A549 (cell line): ENCODE results near the gene SLC39A11. TPM values are rescaled to one million over a fixed set of nuclear protein-coding genes. Genes with fewer than 3 reads are reported as not detected.

ENCODE experiments used
- ATAC-seq, 2 experiments: fragments of 200-7000 bp in 1 of 2; fragments of >200 bp in 1 of 2; cut with Nextera tagmentation in 1 of 2; cut with Tn5 transposase in 1 of 2; 3 replicates each; pipeline versions ENCODE4 v1.8.0 to v1.9.1; 2018 to 2020; ENCODE audit warnings: mild to moderate bottlenecking in 1 of 2, moderate library complexity in 1 of 2
- CTCF ChIA-PET: fragments of 300-600 bp; sonication (Branson Sonifier 250); formaldehyde crosslinking; extraction: SDS; loops from one replicate; lab custom pipeline; 2021; ENCODE audit warnings: antibody characterized with exemption, inconsistent platforms; lab: Yijun Ruan, JAX
- POLR2A ChIA-PET: fragments of 350-600 bp; formaldehyde crosslinking; extraction: SDS; loops from one replicate; lab custom pipeline; 2021; ENCODE audit warnings: antibody characterized with exemption, inconsistent platforms; lab: Yijun Ruan, JAX
- DNase-seq, 2 experiments: peaks; one replicate each; pipeline versions ENCODE4 v3.0.0 to v3.0.0-alpha.2; 2011 to 2016; ENCODE audit warnings: low read depth in 1 of 2, low spot score in 1 of 2
- FAIRE-seq: peaks from 2 replicates; lab custom pipeline; 2011; peaks lifted over from hg19 to GRCh38; lab: Jason Lieb, UNC
- H3K27ac ChIP-seq, 2 experiments: fragments of >200 bp; sonication (Bioruptor Twin); formaldehyde crosslinking; 3 replicates each; pipeline ENCODE4 v1.5.1; 2016 to 2017
- H3K4me1 ChIP-seq: fragments of >200 bp; sonication (Bioruptor Twin); formaldehyde crosslinking; 3 replicates; pipeline ENCODE4 v1.6.1; 2016
- H3K4me2 ChIP-seq: fragments of >200 bp; sonication (Bioruptor Twin); formaldehyde crosslinking; 3 replicates; pipeline ENCODE4 v1.6.1; 2016
- H3K4me3 ChIP-seq: fragments of >200 bp; sonication (Bioruptor Twin); formaldehyde crosslinking; 3 replicates; pipeline ENCODE4 v1.5.1; 2016
- H3K9me3 ChIP-seq: fragments of >200 bp; sonication (Bioruptor Twin); formaldehyde crosslinking; 3 replicates; pipeline ENCODE4 v1.6.1; 2016
- CBX2 ChIP-seq: fragments of 200-600 bp; sonication (generic); IDR thresholded peaks from 2 replicates; pipeline ENCODE4 v1.6.1; 2016; ENCODE audit warnings: low read depth, mild to moderate bottlenecking, borderline replicate concordance
- CBX8 ChIP-seq: fragments of 200-600 bp; sonication (generic); IDR thresholded peaks from 2 replicates; pipeline ENCODE4 v1.6.1; 2016
- CEBPB ChIP-seq, 2 experiments: fragments of >200 bp in 1 of 2; sonication (Bioruptor Twin) in 1 of 2; formaldehyde crosslinking in 1 of 2; IDR thresholded peaks; 2 replicates each; pipeline ENCODE4 v1.6.1; 2012 to 2016
- CHD4 ChIP-seq: fragments of 200-600 bp; sonication (generic); IDR thresholded peaks from 2 replicates; pipeline ENCODE4 v1.6.1; 2016; ENCODE audit warnings: antibody characterized with exemption, mild to moderate bottlenecking, borderline replicate concordance
- ESRRA ChIP-seq: fragments of 150-350 bp; IDR thresholded peaks from 2 replicates; pipeline ENCODE4 v1.6.1; 2014; ENCODE audit warnings: mild to moderate bottlenecking, low read length, borderline replicate concordance
- FOSL2 ChIP-seq, 2 experiments: fragments of 450-650 bp in 1 of 2; fragments of >200 bp in 1 of 2; sonication (Bioruptor Twin) in 1 of 2; formaldehyde crosslinking; IDR thresholded peaks; 2 replicates each; pipeline versions ENCODE4 v1.5.0 to v1.6.1; 2016 to 2020; ENCODE audit warnings: mild to moderate bottlenecking in 1 of 2, moderate library complexity in 1 of 2
- GATA3 ChIP-seq: IDR thresholded peaks from 2 replicates; pipeline ENCODE4 v1.6.1; 2012; ENCODE audit warnings: borderline replicate concordance
- HDAC2 ChIP-seq: fragments of 200-600 bp; sonication (generic); IDR thresholded peaks from 2 replicates; pipeline ENCODE4 v1.6.1; 2016
- HOXB5 ChIP-seq: fragments of 250-450 bp; sonication (Bioruptor Pico); IDR thresholded peaks from 2 replicates; pipeline ENCODE4 v1.5.0; 2020; ENCODE audit warnings: mild to moderate bottlenecking, moderate library complexity
- JUN ChIP-seq, 2 experiments: fragments of >200 bp; sonication (Bioruptor Twin); formaldehyde crosslinking; IDR thresholded peaks; 2 replicates in 1 of 2; 3 replicates in 1 of 2; pipeline ENCODE4 v1.6.1; 2016 to 2017
- JUNB ChIP-seq: fragments of >200 bp; sonication (Bioruptor Twin); formaldehyde crosslinking; IDR thresholded peaks from 2 replicates; pipeline ENCODE4 v1.6.1; 2016
- KDM1A ChIP-seq: fragments of 200-600 bp; sonication (generic); IDR thresholded peaks from 2 replicates; pipeline ENCODE4 v1.6.1; 2016; ENCODE audit warnings: low read depth, mild to moderate bottlenecking
- MAFK ChIP-seq: fragments of 450-650 bp; IDR thresholded peaks from 2 replicates; pipeline ENCODE4 v1.6.1; 2014; ENCODE audit not compliant: partially characterized antibody
- NFE2L2 ChIP-seq: fragments of 150-350 bp; conservative IDR thresholded peaks from 2 replicates; pipeline ENCODE4 v1.6.1; 2014; ENCODE audit warnings: low read length
- PHF8 ChIP-seq: fragments of 200-600 bp; sonication (generic); IDR thresholded peaks from 2 replicates; pipeline ENCODE4 v1.6.1; 2016; ENCODE audit warnings: low read depth, mild to moderate bottlenecking, antibody characterized with exemption, moderate library complexity, borderline replicate concordance
- POLR2A ChIP-seq: IDR thresholded peaks from 2 replicates; pipeline ENCODE4 v1.6.1; 2012; ENCODE audit warnings: mild to moderate bottlenecking, low read length
- RCOR1 ChIP-seq: fragments of 150-350 bp; IDR thresholded peaks from 2 replicates; pipeline ENCODE4 v1.6.1; 2014; ENCODE audit warnings: antibody characterized with exemption, low read length, low read depth
- RFX5 ChIP-seq: fragments of 450-650 bp; IDR thresholded peaks from 2 replicates; pipeline ENCODE4 v1.7.1; 2014; ENCODE audit warnings: antibody characterized with exemption, mild to moderate bottlenecking, moderate library complexity
- SMC3 ChIP-seq: fragments of >200 bp; sonication (Bioruptor Twin); formaldehyde crosslinking; IDR thresholded peaks from 3 replicates; pipeline ENCODE4 v1.6.1; 2018; ENCODE audit warnings: inconsistent platforms
- TFCP2L1 ChIP-seq: fragments of 250-450 bp; sonication (Bioruptor Pico); IDR thresholded peaks from 2 replicates; pipeline ENCODE4 v1.5.0; 2021; ENCODE audit warnings: mild to moderate bottlenecking
- ZC3H11A ChIP-seq: fragments of 450-650 bp; IDR thresholded peaks from 2 replicates; pipeline ENCODE4 v1.6.1; 2014; ENCODE audit warnings: antibody characterized with exemption, mild to moderate bottlenecking
- ZNF302 ChIP-seq: fragments of 250-450 bp; sonication (Bioruptor Pico); IDR thresholded peaks from 2 replicates; pipeline ENCODE4 v1.9.0; 2021; ENCODE audit warnings: inconsistent platforms, mild to moderate bottlenecking, moderate library complexity
- WGBS: methylation state at CpG from one replicate; pipeline ENCODE4 v1.1.6; 2017; ENCODE audit errors: missing lambda C conversion rate; 5-methylcytosine and 5-hydroxymethylcytosine counted together
- polyA plus RNA-seq, 4 experiments: library from polyadenylated mRNA; depleted of rRNA in 3 of 4; stranded (reverse); fragments of >200 nt; fragmentation: RNase III in 1 of 4; extraction: RNeasy Plus Mini Kit Qiagen cat#74134 plus additional on column Dnase treatment in 1 of 4; gene quantifications; 2 replicates in 3 of 4; 3 replicates in 1 of 4; pipeline ENCODE4 v1.2.3, GENCODE V29; 2011 to 2017
- TF ChIP-seq, protein P1 (sequence below): fragments of >200 bp; sonication (Bioruptor Twin); formaldehyde crosslinking; IDR thresholded peaks from 3 replicates; pipeline ENCODE4 v1.5.1; 2016
- TF ChIP-seq, protein P2 (sequence below): fragments of >200 bp; sonication (Bioruptor Twin); formaldehyde crosslinking; IDR thresholded peaks from 3 replicates; pipeline ENCODE4 v1.6.1; 2016
- TF ChIP-seq, protein P3 (sequence below): fragments of 450-650 bp; IDR thresholded peaks from 2 replicates; pipeline ENCODE4 v1.6.1; 2014; ENCODE audit warnings: antibody characterized with exemption
- TF ChIP-seq, protein P4 (sequence below): fragments of >200 bp; sonication (Bioruptor Twin); formaldehyde crosslinking; IDR thresholded peaks from 2 replicates; pipeline ENCODE4 v1.6.1; 2016
- TF ChIP-seq, protein P5 (sequence below): IDR thresholded peaks from 2 replicates; pipeline ENCODE4 v1.6.1; 2012

SLC39A11 gene
- polyA plus RNA-seq, 2 of the 4 experiments (the other 2 are of a cell fraction), result 18.4 to 25.2 TPM

DNA sequence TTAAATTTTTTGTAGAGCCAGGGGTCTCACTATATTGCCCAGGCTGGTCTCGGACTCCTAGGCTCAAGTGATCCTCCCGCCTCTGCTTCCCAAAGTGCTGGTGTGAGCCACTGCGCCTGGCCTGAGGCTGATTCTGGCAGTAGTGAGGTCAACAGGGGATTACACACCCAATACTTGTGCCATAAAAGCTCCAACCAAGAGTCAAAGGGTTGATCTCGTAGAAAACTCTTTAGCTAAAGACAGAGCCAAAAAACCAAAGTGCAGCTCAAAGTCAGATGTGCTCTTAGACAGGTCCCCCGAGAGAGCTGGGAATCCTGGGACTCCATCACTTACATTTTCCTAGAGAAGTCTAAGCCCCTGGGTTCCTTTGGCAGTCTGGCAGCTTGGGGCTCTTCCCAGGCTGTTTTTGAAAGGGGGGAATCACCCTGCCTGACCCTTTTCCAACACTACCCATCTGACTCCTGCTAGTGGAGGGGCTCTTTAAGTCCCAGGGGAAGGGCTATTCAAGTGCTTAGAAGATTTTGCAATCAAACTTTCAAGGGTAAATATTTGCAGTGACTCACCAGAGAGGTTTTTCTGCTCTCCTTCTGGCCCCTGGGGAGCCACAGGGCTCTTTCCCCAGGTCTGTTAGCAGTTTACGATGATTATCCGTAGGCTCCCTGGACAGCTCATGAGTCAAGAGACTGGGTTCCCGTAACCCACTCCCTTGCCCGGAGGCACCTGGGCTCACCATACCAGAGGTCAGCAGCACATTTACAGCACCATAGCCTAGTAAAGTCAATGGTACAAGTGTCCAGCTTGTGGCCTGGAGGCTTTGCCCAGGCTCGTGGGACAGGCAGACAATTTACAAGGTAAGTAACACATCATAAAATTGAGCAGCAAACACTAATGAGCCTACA is 408.7 kb downstream of the SLC39A11 start (continued):
- TF ChIP-seq KDM1A, result no peak; the same call in 1 of the 2 replicates
- TF ChIP-seq CBX8, result no peak
- TF ChIP-seq, protein P1, sequence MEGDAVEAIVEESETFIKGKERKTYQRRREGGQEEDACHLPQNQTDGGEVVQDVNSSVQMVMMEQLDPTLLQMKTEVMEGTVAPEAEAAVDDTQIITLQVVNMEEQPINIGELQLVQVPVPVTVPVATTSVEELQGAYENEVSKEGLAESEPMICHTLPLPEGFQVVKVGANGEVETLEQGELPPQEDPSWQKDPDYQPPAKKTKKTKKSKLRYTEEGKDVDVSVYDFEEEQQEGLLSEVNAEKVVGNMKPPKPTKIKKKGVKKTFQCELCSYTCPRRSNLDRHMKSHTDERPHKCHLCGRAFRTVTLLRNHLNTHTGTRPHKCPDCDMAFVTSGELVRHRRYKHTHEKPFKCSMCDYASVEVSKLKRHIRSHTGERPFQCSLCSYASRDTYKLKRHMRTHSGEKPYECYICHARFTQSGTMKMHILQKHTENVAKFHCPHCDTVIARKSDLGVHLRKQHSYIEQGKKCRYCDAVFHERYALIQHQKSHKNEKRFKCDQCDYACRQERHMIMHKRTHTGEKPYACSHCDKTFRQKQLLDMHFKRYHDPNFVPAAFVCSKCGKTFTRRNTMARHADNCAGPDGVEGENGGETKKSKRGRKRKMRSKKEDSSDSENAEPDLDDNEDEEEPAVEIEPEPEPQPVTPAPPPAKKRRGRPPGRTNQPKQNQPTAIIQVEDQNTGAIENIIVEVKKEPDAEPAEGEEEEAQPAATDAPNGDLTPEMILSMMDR, result no peak
- TF ChIP-seq ZNF302 (CRISPR knock-in tag), result no peak
- TF ChIP-seq, protein P2, sequence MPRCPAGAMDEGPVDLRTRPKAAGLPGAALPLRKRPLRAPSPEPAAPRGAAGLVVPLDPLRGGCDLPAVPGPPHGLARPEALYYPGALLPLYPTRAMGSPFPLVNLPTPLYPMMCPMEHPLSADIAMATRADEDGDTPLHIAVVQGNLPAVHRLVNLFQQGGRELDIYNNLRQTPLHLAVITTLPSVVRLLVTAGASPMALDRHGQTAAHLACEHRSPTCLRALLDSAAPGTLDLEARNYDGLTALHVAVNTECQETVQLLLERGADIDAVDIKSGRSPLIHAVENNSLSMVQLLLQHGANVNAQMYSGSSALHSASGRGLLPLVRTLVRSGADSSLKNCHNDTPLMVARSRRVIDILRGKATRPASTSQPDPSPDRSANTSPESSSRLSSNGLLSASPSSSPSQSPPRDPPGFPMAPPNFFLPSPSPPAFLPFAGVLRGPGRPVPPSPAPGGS, result peak; percentile 99
- TF ChIP-seq RCOR1, result no peak
- TF ChIP-seq SMC3, result peak; percentile 78

DNA sequence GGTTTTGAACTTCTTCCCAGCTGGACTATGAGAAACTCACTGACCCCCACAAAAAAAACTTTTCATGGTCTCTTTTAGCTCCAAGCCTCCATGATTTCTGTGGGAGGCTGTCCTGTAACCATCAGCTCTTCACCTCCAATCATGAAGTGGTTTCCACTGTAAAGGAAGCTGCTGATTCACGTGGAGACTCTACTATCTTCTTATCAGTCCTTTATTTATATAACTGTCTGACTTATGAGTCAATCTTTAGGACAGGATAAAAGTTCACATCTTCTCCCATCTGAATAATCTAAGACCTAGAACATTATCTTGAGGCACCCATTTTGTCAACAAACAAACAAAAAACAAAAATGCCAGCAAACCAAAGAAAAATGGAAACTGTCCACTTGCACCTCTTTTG is 409.9 kb downstream of the SLC39A11 start:
- WGBS, result 5% methylated on average over 1 of the region's 1 CpG
- TF ChIP-seq MAFK (peak; percentile 15), HOXB5 (CRISPR knock-in tag) (no peak), RFX5 (no peak), TFCP2L1 (CRISPR knock-in tag) (no peak), ZNF302 (CRISPR knock-in tag) (no peak), JUNB (peak; percentile 74), ESRRA (no peak), CBX2 (no peak), HDAC2 (no peak), ZC3H11A (no peak), CEBPB (IDR thresholded peaks at IDR 0.05) (peak in 1 of 2 experiments; percentile 65; a peak in 2 of 4 replicates), CHD4 (no peak), PHF8 (no peak), POLR2A (no peak), FOSL2 (IDR thresholded peaks at IDR 0.05) (0 out of 2 replicates have a peak, but pooled peaks have one; percentile 29), FOSL2 (CRISPR knock-in tag; IDR thresholded peaks at IDR 0.05) (peak; percentile 79), JUN (IDR thresholded peaks at IDR 0.05) (0 out of 5 replicates have a peak, but pooled peaks of 1 of the 2 experiments have one; percentile 29), NFE2L2 (no peak), GATA3 (peak; percentile 96)
- TF ChIP-seq, protein P3, sequence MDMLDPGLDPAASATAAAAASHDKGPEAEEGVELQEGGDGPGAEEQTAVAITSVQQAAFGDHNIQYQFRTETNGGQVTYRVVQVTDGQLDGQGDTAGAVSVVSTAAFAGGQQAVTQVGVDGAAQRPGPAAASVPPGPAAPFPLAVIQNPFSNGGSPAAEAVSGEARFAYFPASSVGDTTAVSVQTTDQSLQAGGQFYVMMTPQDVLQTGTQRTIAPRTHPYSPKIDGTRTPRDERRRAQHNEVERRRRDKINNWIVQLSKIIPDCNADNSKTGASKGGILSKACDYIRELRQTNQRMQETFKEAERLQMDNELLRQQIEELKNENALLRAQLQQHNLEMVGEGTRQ, result no peak
- TF ChIP-seq, protein P4, sequence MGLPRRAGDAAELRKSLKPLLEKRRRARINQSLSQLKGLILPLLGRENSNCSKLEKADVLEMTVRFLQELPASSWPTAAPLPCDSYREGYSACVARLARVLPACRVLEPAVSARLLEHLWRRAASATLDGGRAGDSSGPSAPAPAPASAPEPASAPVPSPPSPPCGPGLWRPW, result no peak
- TF ChIP-seq, protein P2, result no peak
- TF ChIP-seq, protein P5, sequence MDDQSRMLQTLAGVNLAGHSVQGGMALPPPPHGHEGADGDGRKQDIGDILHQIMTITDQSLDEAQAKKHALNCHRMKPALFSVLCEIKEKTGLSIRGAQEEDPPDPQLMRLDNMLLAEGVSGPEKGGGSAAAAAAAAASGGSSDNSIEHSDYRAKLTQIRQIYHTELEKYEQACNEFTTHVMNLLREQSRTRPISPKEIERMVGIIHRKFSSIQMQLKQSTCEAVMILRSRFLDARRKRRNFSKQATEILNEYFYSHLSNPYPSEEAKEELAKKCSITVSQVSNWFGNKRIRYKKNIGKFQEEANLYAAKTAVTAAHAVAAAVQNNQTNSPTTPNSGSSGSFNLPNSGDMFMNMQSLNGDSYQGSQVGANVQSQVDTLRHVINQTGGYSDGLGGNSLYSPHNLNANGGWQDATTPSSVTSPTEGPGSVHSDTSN, result no peak
- TF ChIP-seq, protein P1, result no peak

More for the DNA sequence above, 409.9 kb downstream of the SLC39A11 start:
- H3K4me3 ChIP-seq, result peak overlapping the region; percentile 6; the same call in 1 of the 3 replicates
- peak; percentile 77 for FAIRE-seq
- ChIA-PET CTCF (interaction anchor here (0.6 to 10.4 kb wide), 16 partner anchors 12 to 612 kb away, joined by 3 to 76 read pairs (median 6); no protein-coding TSS in a partner anchor), POLR2A (interaction anchor here (1.1 to 5.9 kb wide), 5 partner anchors 24 to 94 kb away, joined by 3 to 82 read pairs (median 5); no protein-coding TSS in a partner anchor)
- H3K27ac ChIP-seq, result peak overlapping the region; percentile 89 to 94
- H3K9me3 ChIP-seq, result peaks cover 10% of the 10 kb centered on the region
- peak; percentile 76 to 82 for DNase-seq
- ATAC-seq, result peak; percentile 14 to 31; a peak in 4 of 6 replicates
- peak overlapping the region; percentile 64 for H3K4me2 ChIP-seq
- H3K4me1 ChIP-seq, result peaks cover 48% of the 10 kb centered on the region
